HL-60 (cell line): ENCODE measurements around the gene UBE2QL1.

Source experiments
- DNase-seq, 2 experiments: peaks; one replicate each; pipeline ENCODE4 v3.0.0-alpha.2; 2010 to 2020; ENCODE audit warnings: low read depth in 1 of 2, low spot score in 1 of 2
- H3K27ac ChIP-seq: fragments of 250-450 bp; sonication (Bioruptor Pico); replicated peaks from 2 replicates; pipeline ENCODE4 v1.5.1; 2020; ENCODE audit warnings: mild to moderate bottlenecking, moderate library complexity
- H3K27me3 ChIP-seq: fragments of 250-450 bp; sonication (Bioruptor Pico); 2 replicates; pipeline ENCODE4 v1.5.1; 2021; ENCODE audit warnings: mild to moderate bottlenecking, moderate library complexity; ENCODE audit not compliant: insufficient read depth, poor library complexity, severe bottlenecking
- H3K4me3 ChIP-seq: replicated peaks from 2 replicates; pipeline ENCODE4 v1.5.1; 2011; ENCODE audit warnings: mild to moderate bottlenecking, control low read depth, low read length; ENCODE audit not compliant: insufficient read depth
- GABPA ChIP-seq: IDR thresholded peaks from 2 replicates; pipeline ENCODE4 v1.6.1; 2012; ENCODE audit warnings: low read depth
- POLR2AphosphoS5 ChIP-seq: IDR thresholded peaks from 2 replicates; pipeline ENCODE4 v1.6.1; 2012; ENCODE audit warnings: low read depth
- SPI1 ChIP-seq: IDR thresholded peaks from 2 replicates; pipeline ENCODE4 v1.6.1; 2012; ENCODE audit warnings: low read depth, mild to moderate bottlenecking, borderline replicate concordance
- long read RNA-seq: library from polyadenylated mRNA; unstranded; transcript quantifications from one replicate; pipeline ENCODE4 v2.0.0, GENCODE V29; 2020
- TF ChIP-seq, protein P1 (sequence below): IDR thresholded peaks from one replicate; pipeline ENCODE4 v1.5.1; 2011; ENCODE audit warnings: low read length, control low read depth, inconsistent platforms; ENCODE audit not compliant: insufficient read depth
- TF ChIP-seq, protein P2 (sequence below): IDR thresholded peaks from 2 replicates; pipeline ENCODE4 v1.6.1; 2012; ENCODE audit warnings: low read depth; ENCODE audit not compliant: insufficient replicate concordance

The UBE2QL1 gene, protein sequence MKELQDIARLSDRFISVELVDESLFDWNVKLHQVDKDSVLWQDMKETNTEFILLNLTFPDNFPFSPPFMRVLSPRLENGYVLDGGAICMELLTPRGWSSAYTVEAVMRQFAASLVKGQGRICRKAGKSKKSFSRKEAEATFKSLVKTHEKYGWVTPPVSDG
- long read RNA-seq, result 0 reads

GRCh38 chr5:6448622-6449464 lies at the start of gene UBE2QL1:
UBE2QL1 (plus strand) TSS chr5:6448859; CDS start chr5:6448894, 35 bp downstream.
- H3K4me3 ChIP-seq, result no peak within 1 kb of the TSS
- TF ChIP-seq, protein P1, sequence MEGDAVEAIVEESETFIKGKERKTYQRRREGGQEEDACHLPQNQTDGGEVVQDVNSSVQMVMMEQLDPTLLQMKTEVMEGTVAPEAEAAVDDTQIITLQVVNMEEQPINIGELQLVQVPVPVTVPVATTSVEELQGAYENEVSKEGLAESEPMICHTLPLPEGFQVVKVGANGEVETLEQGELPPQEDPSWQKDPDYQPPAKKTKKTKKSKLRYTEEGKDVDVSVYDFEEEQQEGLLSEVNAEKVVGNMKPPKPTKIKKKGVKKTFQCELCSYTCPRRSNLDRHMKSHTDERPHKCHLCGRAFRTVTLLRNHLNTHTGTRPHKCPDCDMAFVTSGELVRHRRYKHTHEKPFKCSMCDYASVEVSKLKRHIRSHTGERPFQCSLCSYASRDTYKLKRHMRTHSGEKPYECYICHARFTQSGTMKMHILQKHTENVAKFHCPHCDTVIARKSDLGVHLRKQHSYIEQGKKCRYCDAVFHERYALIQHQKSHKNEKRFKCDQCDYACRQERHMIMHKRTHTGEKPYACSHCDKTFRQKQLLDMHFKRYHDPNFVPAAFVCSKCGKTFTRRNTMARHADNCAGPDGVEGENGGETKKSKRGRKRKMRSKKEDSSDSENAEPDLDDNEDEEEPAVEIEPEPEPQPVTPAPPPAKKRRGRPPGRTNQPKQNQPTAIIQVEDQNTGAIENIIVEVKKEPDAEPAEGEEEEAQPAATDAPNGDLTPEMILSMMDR, result no peak
- TF ChIP-seq SPI1 (no peak), POLR2AphosphoS5 (no peak), GABPA (no peak)
- TF ChIP-seq, protein P2, sequence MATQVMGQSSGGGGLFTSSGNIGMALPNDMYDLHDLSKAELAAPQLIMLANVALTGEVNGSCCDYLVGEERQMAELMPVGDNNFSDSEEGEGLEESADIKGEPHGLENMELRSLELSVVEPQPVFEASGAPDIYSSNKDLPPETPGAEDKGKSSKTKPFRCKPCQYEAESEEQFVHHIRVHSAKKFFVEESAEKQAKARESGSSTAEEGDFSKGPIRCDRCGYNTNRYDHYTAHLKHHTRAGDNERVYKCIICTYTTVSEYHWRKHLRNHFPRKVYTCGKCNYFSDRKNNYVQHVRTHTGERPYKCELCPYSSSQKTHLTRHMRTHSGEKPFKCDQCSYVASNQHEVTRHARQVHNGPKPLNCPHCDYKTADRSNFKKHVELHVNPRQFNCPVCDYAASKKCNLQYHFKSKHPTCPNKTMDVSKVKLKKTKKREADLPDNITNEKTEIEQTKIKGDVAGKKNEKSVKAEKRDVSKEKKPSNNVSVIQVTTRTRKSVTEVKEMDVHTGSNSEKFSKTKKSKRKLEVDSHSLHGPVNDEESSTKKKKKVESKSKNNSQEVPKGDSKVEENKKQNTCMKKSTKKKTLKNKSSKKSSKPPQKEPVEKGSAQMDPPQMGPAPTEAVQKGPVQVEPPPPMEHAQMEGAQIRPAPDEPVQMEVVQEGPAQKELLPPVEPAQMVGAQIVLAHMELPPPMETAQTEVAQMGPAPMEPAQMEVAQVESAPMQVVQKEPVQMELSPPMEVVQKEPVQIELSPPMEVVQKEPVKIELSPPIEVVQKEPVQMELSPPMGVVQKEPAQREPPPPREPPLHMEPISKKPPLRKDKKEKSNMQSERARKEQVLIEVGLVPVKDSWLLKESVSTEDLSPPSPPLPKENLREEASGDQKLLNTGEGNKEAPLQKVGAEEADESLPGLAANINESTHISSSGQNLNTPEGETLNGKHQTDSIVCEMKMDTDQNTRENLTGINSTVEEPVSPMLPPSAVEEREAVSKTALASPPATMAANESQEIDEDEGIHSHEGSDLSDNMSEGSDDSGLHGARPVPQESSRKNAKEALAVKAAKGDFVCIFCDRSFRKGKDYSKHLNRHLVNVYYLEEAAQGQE, result no peak
- peak in 1 of 2 experiments; percentile 3 for DNase-seq
- no peak within 1 kb of the TSS for H3K27ac ChIP-seq
- H3K27me3 ChIP-seq, result peaks cover 34% of the 10 kb centered on the region

DNA sequence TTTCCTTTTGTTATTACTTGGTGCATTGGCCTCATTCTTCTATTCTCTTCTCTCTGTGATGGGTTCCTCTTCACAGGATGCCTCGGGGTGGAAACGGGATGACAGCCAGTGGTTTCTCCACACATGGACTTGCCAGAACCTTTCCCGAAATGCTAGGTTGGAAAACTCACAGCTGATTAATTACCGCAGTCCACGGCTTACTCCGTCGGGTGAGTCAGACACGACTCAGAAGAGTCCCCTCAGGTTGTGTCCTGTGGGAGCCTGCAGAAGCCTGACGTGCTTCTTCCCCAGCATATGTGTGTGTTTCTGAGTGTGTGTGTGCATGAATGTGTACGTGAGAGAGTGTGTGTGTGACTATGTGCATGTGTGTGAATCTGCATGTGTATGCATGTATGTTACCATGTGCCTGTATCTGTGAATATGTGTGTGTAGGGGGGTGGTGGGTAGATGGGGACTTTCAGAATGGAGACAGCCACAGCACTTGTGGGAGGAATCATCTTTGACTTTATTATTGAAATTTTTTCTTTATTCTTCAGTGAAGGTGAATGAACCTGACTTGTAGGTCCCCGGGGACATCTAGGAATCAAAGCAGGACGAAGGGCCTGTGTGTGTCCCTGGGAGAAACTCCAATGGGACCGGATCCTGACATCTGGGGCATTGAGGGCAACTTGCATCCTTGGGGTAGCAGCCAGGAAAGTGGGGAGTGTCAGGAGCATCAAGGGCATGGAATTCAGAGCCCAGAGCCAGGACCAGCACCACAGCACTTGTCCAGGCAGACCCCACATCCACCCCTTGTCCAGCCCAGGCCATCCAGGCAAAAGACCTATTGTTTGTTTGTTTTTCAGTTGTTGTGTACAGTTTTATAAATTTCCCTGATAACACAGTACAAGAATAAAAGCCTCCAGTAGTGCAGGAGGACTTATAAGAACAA lies 48.4 kb upstream of the UBE2QL1 start:
- DNase-seq, result no peak
- H3K4me3 ChIP-seq, result no peak overlapping the region
- H3K27me3 ChIP-seq, result no peaks in the 10 kb centered on the region
- no peak overlapping the region for H3K27ac ChIP-seq
- TF ChIP-seq POLR2AphosphoS5, result no peak
- no peak for TF ChIP-seq SPI1
- TF ChIP-seq, protein P1, result no peak
- TF ChIP-seq, protein P2, result no peak
- no peak for TF ChIP-seq GABPA

- Histone ChIP-seq H3K4me3 (no peak overlapping the region), H3K27me3 (no peaks in the 10 kb centered on the region), H3K27ac (no peak overlapping the region)
- DNase-seq, result no peak
- no peak for TF ChIP-seq GABPA
- no peak for TF ChIP-seq POLR2AphosphoS5
- TF ChIP-seq, protein P2, result no peak
- no peak for TF ChIP-seq SPI1
- TF ChIP-seq, protein P1, result no peak
Observed at GRCh38 chr5:6401410-6401809, 47.2 kb upstream of the UBE2QL1 start.
